Subcutaneous abdominal adipose tissue (tissue), 5 donors: Measurements from ENCODE around the gene SLC4A4.

ENCODE experiments used
- H3K27ac ChIP-seq: one replicate; pipeline ENCODE4 v1.7.0; 2013; ENCODE audit warnings: low read depth, mild to moderate bottlenecking, inconsistent platforms, low read length, moderate library complexity
- H3K27me3 ChIP-seq, 5 donors: one replicate each; pipeline ENCODE4 v1.7.0; 2013; ENCODE audit warnings: low read length in 5 of 5, inconsistent platforms in 1 of 5; ENCODE audit not compliant: control insufficient read depth in 5 of 5, insufficient read depth in 4 of 5
- H3K36me3 ChIP-seq, 5 donors: one replicate each; pipeline ENCODE4 v1.7.0; 2013; ENCODE audit warnings: low read length in 5 of 5; ENCODE audit not compliant: control insufficient read depth in 5 of 5, insufficient read depth in 5 of 5
- H3K4me1 ChIP-seq, 5 donors: one replicate each; pipeline ENCODE4 v1.7.0; 2013; ENCODE audit warnings: low read length in 5 of 5, mild to moderate bottlenecking in 3 of 5, moderate library complexity in 1 of 5; ENCODE audit not compliant: control insufficient read depth in 5 of 5, insufficient read depth in 5 of 5
- H3K4me3 ChIP-seq, 5 donors: one replicate each; pipeline ENCODE4 v1.7.0; 2013; ENCODE audit warnings: low read length in 5 of 5, low read depth in 1 of 5
- H3K9ac ChIP-seq, 5 donors: one replicate each; pipeline ENCODE4 v1.7.0; 2013; ENCODE audit warnings: low read length in 5 of 5, mild to moderate bottlenecking in 4 of 5, moderate library complexity in 3 of 5
- H3K9me3 ChIP-seq, 5 donors: one replicate each; pipeline ENCODE4 v1.7.0; 2013; ENCODE audit warnings: low read length in 5 of 5; ENCODE audit not compliant: control insufficient read depth in 5 of 5
- donor health status: healthy.
- donor health status: healthy.
- donor health status: healthy.
- donor health status: healthy.
- donor health status: healthy.

The SLC4A4 gene

GRCh38 chr4:71616168-71616811, 277.5 kb downstream of the SLC4A4 start:
- H3K9ac ChIP-seq, result no peak overlapping the region
- H3K27ac ChIP-seq, result no peak overlapping the region
- H3K27me3 ChIP-seq, result no peaks in the 10 kb centered on the region
- H3K4me3 ChIP-seq, result no peak overlapping the region
- no peaks in the 10 kb centered on the region for H3K36me3 ChIP-seq
- no peaks in the 10 kb centered on the region for H3K4me1 ChIP-seq
- H3K9me3 ChIP-seq, result peaks cover 2 to 6% (median 4%) of the 10 kb centered on the region in 5 donors
